Liver (tissue), 9 donors: ENCODE results near the gene MOSPD2. TPM values are rescaled to one million over a fixed set of nuclear protein-coding genes. Genes with fewer than 3 reads are reported as not detected.

Source experiments
- DNase-seq: peaks from one replicate; pipeline ENCODE4 v3.0.0-alpha.2; 2017; ENCODE audit warnings: low spot score
- H3K27ac ChIP-seq, 2 donors: one replicate each; pipeline ENCODE4 v1.7.0; 2013; ENCODE audit warnings: inconsistent platforms in 2 of 2, low read length in 2 of 2, control low read depth in 1 of 2, low read depth in 1 of 2, mild to moderate bottlenecking in 1 of 2
- H3K27me3 ChIP-seq, 4 donors: one replicate each; pipeline versions ENCODE4 v1.6.1 to v1.7.0; 2013; ENCODE audit warnings: low read length in 3 of 4, inconsistent platforms in 1 of 4, mild to moderate bottlenecking in 1 of 4, moderate library complexity in 1 of 4; ENCODE audit not compliant: control insufficient read depth in 4 of 4, insufficient read depth in 4 of 4
- H3K36me3 ChIP-seq, 4 donors: one replicate each; pipeline versions ENCODE4 v1.6.1 to v1.7.0; 2013; ENCODE audit warnings: low read length in 3 of 4, mild to moderate bottlenecking in 3 of 4, low read depth in 1 of 4, moderate library complexity in 1 of 4; ENCODE audit not compliant: control insufficient read depth in 4 of 4, insufficient read depth in 3 of 4
- H3K4me1 ChIP-seq, 4 donors: one replicate each; pipeline versions ENCODE4 v1.6.1 to v1.7.0; 2013; ENCODE audit warnings: low read length in 3 of 4, mild to moderate bottlenecking in 3 of 4, moderate library complexity in 1 of 4; ENCODE audit not compliant: control insufficient read depth in 4 of 4, insufficient read depth in 4 of 4
- H3K4me3 ChIP-seq, 3 donors: one replicate each; pipeline versions ENCODE4 v1.6.1 to v1.7.0; 2013; ENCODE audit warnings: low read length in 3 of 3, control low read depth in 1 of 3, low read depth in 1 of 3, mild to moderate bottlenecking in 1 of 3
- H3K9ac ChIP-seq, 2 donors: one replicate each; pipeline ENCODE4 v1.7.0; 2013; ENCODE audit warnings: low read length in 2 of 2, mild to moderate bottlenecking in 2 of 2, moderate library complexity in 2 of 2, control low read depth in 1 of 2, low read depth in 1 of 2
- H3K9me3 ChIP-seq, 4 donors: one replicate each; pipeline versions ENCODE4 v1.6.1 to v1.7.0; 2013; ENCODE audit warnings: low read length in 3 of 4; ENCODE audit not compliant: control insufficient read depth in 4 of 4
- ATF3 ChIP-seq: IDR thresholded peaks from 2 replicates; pipeline ENCODE4 v1.6.1; 2016; ENCODE audit warnings: antibody characterized with exemption
- CTCF ChIP-seq: fragments of 150-350 bp; IDR thresholded peaks from 2 replicates; pipeline ENCODE4 v1.5.1; 2017; ENCODE audit warnings: improper control_type of control experiment, low read depth, low read length; ENCODE audit not compliant: missing input control
- EGR1 ChIP-seq, 2 donors: IDR thresholded peaks; 2 replicates each; pipeline ENCODE4 v1.6.1; 2016 to 2018; ENCODE audit warnings: antibody characterized with exemption in 2 of 2, low read depth in 2 of 2
- FOXA1 ChIP-seq: IDR thresholded peaks from 2 replicates; pipeline ENCODE4 v1.6.1; 2016; ENCODE audit warnings: antibody characterized with exemption
- FOXA2 ChIP-seq: IDR thresholded peaks from 2 replicates; pipeline ENCODE4 v1.6.1; 2016; ENCODE audit warnings: antibody characterized with exemption
- GABPA ChIP-seq, 2 donors: IDR thresholded peaks in 1 of 2; conservative IDR thresholded peaks in 1 of 2; 2 replicates each; pipeline ENCODE4 v1.6.1; 2016; ENCODE audit warnings: antibody characterized with exemption in 2 of 2, mild to moderate bottlenecking in 1 of 2, moderate library complexity in 1 of 2
- HNF4A ChIP-seq, 2 donors: conservative IDR thresholded peaks; 2 replicates each; pipeline ENCODE4 v1.6.1; 2016; ENCODE audit warnings: antibody characterized with exemption in 2 of 2, mild to moderate bottlenecking in 2 of 2
- HNF4G ChIP-seq: IDR thresholded peaks from 2 replicates; pipeline ENCODE4 v1.6.1; 2016; ENCODE audit warnings: antibody characterized with exemption
- JUND ChIP-seq, 2 donors: IDR thresholded peaks; 2 replicates each; pipeline ENCODE4 v1.6.1; 2016; ENCODE audit warnings: antibody characterized with exemption in 2 of 2
- MAX ChIP-seq: IDR thresholded peaks from 2 replicates; pipeline ENCODE4 v1.6.1; 2016; ENCODE audit warnings: antibody characterized with exemption
- NR2F2 ChIP-seq: IDR thresholded peaks from 2 replicates; pipeline ENCODE4 v1.6.1; 2016; ENCODE audit warnings: antibody characterized with exemption
- RAD21 ChIP-seq, 2 donors: IDR thresholded peaks; 2 replicates each; pipeline ENCODE4 v1.6.1; 2016; ENCODE audit warnings: antibody characterized with exemption in 2 of 2, mild to moderate bottlenecking in 2 of 2
- REST ChIP-seq: IDR thresholded peaks from 2 replicates; pipeline ENCODE4 v1.6.1; 2016; ENCODE audit warnings: antibody characterized with exemption, mild to moderate bottlenecking
- RXRA ChIP-seq, 2 donors: IDR thresholded peaks; 2 replicates each; pipeline ENCODE4 v1.6.1; 2017 to 2018; ENCODE audit warnings: antibody characterized with exemption in 2 of 2, mild to moderate bottlenecking in 1 of 2
- SP1 ChIP-seq: IDR thresholded peaks from 2 replicates; pipeline ENCODE4 v1.6.1; 2018; ENCODE audit warnings: antibody characterized with exemption, mild to moderate bottlenecking
- TAF1 ChIP-seq: conservative IDR thresholded peaks from 2 replicates; pipeline ENCODE4 v1.6.1; 2016; ENCODE audit warnings: antibody characterized with exemption, mild to moderate bottlenecking
- YY1 ChIP-seq: IDR thresholded peaks from 2 replicates; pipeline ENCODE4 v1.6.1; 2016; ENCODE audit warnings: antibody characterized with exemption, mild to moderate bottlenecking
- ZBTB33 ChIP-seq: IDR thresholded peaks from 2 replicates; pipeline ENCODE4 v1.6.1; 2016; ENCODE audit warnings: antibody characterized with exemption
- polyA plus RNA-seq, 2 donors: library from polyadenylated mRNA; stranded (reverse) in 1 of 2; unstranded in 1 of 2; fragments of 200-250 nt in 1 of 2; fragments of >200 nt in 1 of 2; fragmentation: Nextera tagmentation in 1 of 2; extraction: Ambion mirVana in 1 of 2; gene quantifications; one replicate each; pipeline versions ENCODE4 v1.2.1 to v1.2.3, GENCODE V29; 2013 to 2015
- total RNA-seq, 2 donors: library from RNA; depleted of rRNA; stranded (reverse); fragments of >200 nt; gene quantifications; one replicate each; pipeline ENCODE4 v1.2.3, GENCODE V29; 2014
- donor health status: healthy.
- donor health status: healthy.
- donor health status: healthy.
- donor health status: healthy.
- donor health status: healthy.

Gene MOSPD2
- total and polyA plus RNA-seq, 4 donors = 3.0 to 9.1 (median 4.9) TPM

- TF ChIP-seq HNF4A (conservative IDR thresholded peaks at IDR 0.05) (no peak), GABPA (IDR thresholded peaks at IDR 0.05 in 1 of 2, conservative IDR thresholded peaks at IDR 0.05 in 1 of 2) (no peak), FOXA2 (no peak)
Observed at GRCh38 chrX:14832151-14832550, 41.1 kb upstream of the MOSPD2 start (continued).

- TF ChIP-seq RAD21 (IDR thresholded peaks at IDR 0.05) (no peak), FOXA1 (no peak), FOXA2 (no peak), TAF1 (no peak), SP1 (no peak), NR2F2 (no peak), MAX (no peak), REST (no peak), EGR1 (IDR thresholded peaks at IDR 0.05; ENCODE audit: low read depth in 2 of 2) (no peak), HNF4A (conservative IDR thresholded peaks at IDR 0.05) (no peak), RXRA (IDR thresholded peaks at IDR 0.05) (no peak), HNF4G (no peak), GABPA (IDR thresholded peaks at IDR 0.05 in 1 of 2, conservative IDR thresholded peaks at IDR 0.05 in 1 of 2) (no peak), JUND (IDR thresholded peaks at IDR 0.05) (no peak), ZBTB33 (no peak), CTCF (no peak), YY1 (no peak), ATF3 (no peak)
- Histone ChIP-seq H3K9ac (no peak overlapping the region), H3K4me1 (no peaks in the 10 kb centered on the region), H3K36me3 (no peaks in the 10 kb centered on the region), H3K27ac (no peak overlapping the region), H3K27me3 (no peaks in the 10 kb centered on the region), H3K9me3 (peaks cover 0 to 3% (median 0%) of the 10 kb centered on the region in 4 donors), H3K4me3 (no peak overlapping the region)
- no peak for DNase-seq
Observed at GRCh38 chrX:14832586-14832985, 40.6 kb upstream of the MOSPD2 start.
